Natural killer cell (primary cell): ENCODE data around the gene CARD8. TPM values are rescaled to one million over a fixed set of nuclear protein-coding genes. Genes with fewer than 3 reads are reported as not detected.
A peak's percentile ranks its signal among the peaks of the same experiment; 100 is the strongest.
"Not testable (repeated sequence)": the region's sequence is repeated elsewhere in the genome, so short reads cannot be mapped to it uniquely, and the experiment has no call there.

Experiments
- ATAC-seq, 3 donors: fragments of 150-1000 bp in 2 of 3; fragments of 200-7000 bp in 1 of 3; cut with Tn5 transposase; 1 replicate in 1 of 3; 2 replicates in 2 of 3; pipeline ENCODE4 v1.10.0; 2021; ENCODE audit warnings: mild to moderate bottlenecking in 2 of 3, moderate library complexity in 2 of 3
- DNase-seq, 2 donors: peaks; one replicate each; pipeline versions ENCODE4 v3.0.0 to v3.0.0-alpha.2; 2013 to 2021; ENCODE audit warnings: mixed read lengths in 1 of 2
- H3K27ac ChIP-seq: one replicate; pipeline ENCODE4 v1.5.1; 2013; ENCODE audit warnings: mild to moderate bottlenecking, low read length
- H3K27me3 ChIP-seq: one replicate; pipeline ENCODE4 v1.6.1; 2013; ENCODE audit warnings: low read length; ENCODE audit not compliant: control insufficient read depth, insufficient read depth
- H3K36me3 ChIP-seq: one replicate; pipeline ENCODE4 v1.6.1; 2013; ENCODE audit warnings: low read length; ENCODE audit not compliant: control insufficient read depth, insufficient read depth
- H3K4me1 ChIP-seq: one replicate; pipeline ENCODE4 v1.6.1; 2013; ENCODE audit warnings: low read length; ENCODE audit not compliant: control insufficient read depth, insufficient read depth
- H3K4me3 ChIP-seq: one replicate; pipeline ENCODE4 v1.5.1; 2013; ENCODE audit warnings: low read length
- H3K9me3 ChIP-seq: one replicate; pipeline ENCODE4 v1.6.1; 2013; ENCODE audit warnings: low read length; ENCODE audit not compliant: control insufficient read depth, insufficient read depth
- H3K27ac Mint-ChIP-seq, 2 donors: one replicate each; pipeline ENCODE4 v1.8.0; 2022; ENCODE audit warnings: mild to moderate bottlenecking in 2 of 2, mixed read lengths in 2 of 2, moderate library complexity in 1 of 2
- H3K27me3 Mint-ChIP-seq, 2 donors: one replicate each; pipeline ENCODE4 v1.8.0; 2022; ENCODE audit warnings: low read depth in 2 of 2, mixed read lengths in 2 of 2
- H3K36me3 Mint-ChIP-seq: one replicate; pipeline ENCODE4 v1.8.0; 2022; ENCODE audit warnings: mixed read lengths
- H3K4me1 Mint-ChIP-seq, 2 donors: one replicate each; pipeline ENCODE4 v1.8.0; 2022; ENCODE audit warnings: mixed read lengths in 2 of 2
- H3K4me3 Mint-ChIP-seq: one replicate; pipeline ENCODE4 v1.8.0; 2022; ENCODE audit warnings: mild to moderate bottlenecking, moderate library complexity, mixed read lengths
- H3K9me3 Mint-ChIP-seq, 2 donors: one replicate each; pipeline ENCODE4 v1.8.0; 2022; ENCODE audit warnings: mixed read lengths in 2 of 2
- CTCF ChIP-seq: fragments of 200-600 bp; IDR thresholded peaks from one replicate; pipeline ENCODE4 v1.8.0; 2022; ENCODE audit warnings: antibody characterized with exemption
- WGBS: methylation state at CpG from one replicate; pipeline ENCODE4 v1.1.7; 2013; ENCODE audit warnings: missing lambda C conversion rate; ENCODE audit not compliant: insufficient coverage; 5-methylcytosine and 5-hydroxymethylcytosine counted together
- intact Hi-C: fragments of 100-400 bp; cut with micrococcal nuclease; formaldehyde crosslinking; loops from one replicate; pipeline ENCODE4 v1.14.2; 2022
- total RNA-seq, 4 donors: library from RNA; stranded (reverse); fragments of 120-200 nt in 1 of 4; gene quantifications; one replicate each; pipeline versions ENCODE4 v1.2.3 to v1.2.4, GENCODE V29; 2013 to 2022

Gene CARD8
- total RNA-seq, 3 donors from 2014 or later (not counting 1 experiment from before 2014, with no cell fraction given) = 147 to 216 (median 154) TPM

DNA sequence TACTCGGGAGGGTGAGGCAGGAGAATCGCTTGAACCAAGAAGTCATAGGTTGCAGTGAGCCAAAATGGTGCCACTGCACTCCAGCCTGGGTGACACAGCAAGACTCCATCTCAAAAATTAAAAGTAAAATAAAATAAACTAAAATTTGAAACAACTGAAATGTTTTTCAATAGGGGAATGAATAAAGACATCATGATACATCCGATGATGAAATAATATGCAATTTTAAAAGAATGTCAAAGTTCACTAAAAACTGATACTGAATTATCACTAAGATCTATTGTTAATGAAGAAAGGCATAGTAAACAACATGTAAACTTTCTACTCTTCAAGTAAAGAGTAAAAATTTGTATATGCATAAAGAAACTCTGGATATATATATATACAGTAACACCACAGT is 8.5 kb downstream of the CARD8 start:
- Histone ChIP-seq H3K27me3 (no peaks in the 10 kb centered on the region), H3K4me1 (peaks cover 44% of the 10 kb centered on the region), H3K9me3 (no peaks in the 10 kb centered on the region), H3K4me3 (no peak overlapping the region), H3K27ac (no peak overlapping the region), H3K36me3 (peaks cover 20% of the 10 kb centered on the region)
- H3K9me3 Mint-ChIP-seq = no peaks in the 10 kb centered on the region
- H3K4me3 Mint-ChIP-seq = no peak overlapping the region
- no peak for ATAC-seq
- H3K27me3 Mint-ChIP-seq = no peaks in the 10 kb centered on the region
- DNase-seq = no peak
- intact Hi-C loops = no loop called here
- peak overlapping the region; percentile 51 to 58 for H3K27ac Mint-ChIP-seq
- TF ChIP-seq CTCF = no peak
- H3K36me3 Mint-ChIP-seq = peaks cover 6% of the 10 kb centered on the region
- WGBS = 100% methylated on average over 2 of the region's 3 CpGs
- H3K4me1 Mint-ChIP-seq = peaks cover 48 to 56% of the 10 kb centered on the region in 2 donors

DNA sequence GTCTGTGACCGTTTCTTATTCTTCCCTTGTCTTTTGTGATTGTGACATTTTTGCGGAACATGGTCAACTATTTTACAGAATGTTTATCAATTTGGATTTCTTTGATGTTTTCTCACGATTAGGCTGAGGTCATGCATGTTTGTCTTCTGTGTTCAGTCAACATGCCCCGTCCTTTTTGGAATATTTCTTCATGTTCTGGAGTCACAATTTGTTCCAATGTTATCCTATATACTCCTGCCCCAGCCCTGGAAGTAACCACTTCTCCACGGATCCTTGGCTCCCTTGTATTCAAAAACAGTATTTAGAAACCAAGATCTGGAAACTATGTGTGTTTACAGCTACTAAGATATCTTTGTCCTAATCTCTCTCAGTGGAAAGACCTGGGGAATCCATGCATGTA is 9.6 kb downstream of the CARD8 start:
- 92% methylated on average over 5 of the region's 5 CpGs for WGBS
- Mint-ChIP-seq H3K27me3 (no peaks in the 10 kb centered on the region), H3K4me1 (peaks cover 42 to 54% of the 10 kb centered on the region in 2 donors), H3K9me3 (no peaks in the 10 kb centered on the region), H3K4me3 (peak overlapping the region; percentile 38), H3K27ac (peak overlapping the region; percentile 47 to 58), H3K36me3 (peaks cover 17% of the 10 kb centered on the region)
- intact Hi-C loops = no loop called here
- DNase-seq = no peak
- Histone ChIP-seq H3K9me3 (no peaks in the 10 kb centered on the region), H3K27ac (no peak overlapping the region), H3K4me1 (peaks cover 42% of the 10 kb centered on the region), H3K36me3 (peaks cover 30% of the 10 kb centered on the region), H3K27me3 (no peaks in the 10 kb centered on the region), H3K4me3 (no peak overlapping the region)
- TF ChIP-seq CTCF = no peak
- ATAC-seq = no peak

- Histone ChIP-seq H3K27me3 (no peaks in the 10 kb centered on the region), H3K4me1 (peaks cover 27% of the 10 kb centered on the region), H3K27ac (peak overlapping the region; percentile 72), H3K9me3 (no peaks in the 10 kb centered on the region), H3K36me3 (peaks cover 46% of the 10 kb centered on the region), H3K4me3 (peak overlapping the region; percentile 13)
- Mint-ChIP-seq H3K4me1 (peaks cover 35 to 43% of the 10 kb centered on the region in 2 donors), H3K9me3 (no peaks in the 10 kb centered on the region), H3K4me3 (peak overlapping the region; percentile 73), H3K27ac (peak overlapping the region; percentile 86 to 91), H3K36me3 (peaks cover 30% of the 10 kb centered on the region), H3K27me3 (no peaks in the 10 kb centered on the region)
- intact Hi-C loops = no loop called here
- DNase-seq (peak; percentile 16 to 75), ATAC-seq (peak; percentile 87 to 94 (median 91))
- WGBS = 13% methylated on average over 4 of the region's 5 CpGs
- no peak for TF ChIP-seq CTCF
Measured at GRCh38 chr19:48244281-48244680, 11.4 kb downstream of the CARD8 start.

DNA sequence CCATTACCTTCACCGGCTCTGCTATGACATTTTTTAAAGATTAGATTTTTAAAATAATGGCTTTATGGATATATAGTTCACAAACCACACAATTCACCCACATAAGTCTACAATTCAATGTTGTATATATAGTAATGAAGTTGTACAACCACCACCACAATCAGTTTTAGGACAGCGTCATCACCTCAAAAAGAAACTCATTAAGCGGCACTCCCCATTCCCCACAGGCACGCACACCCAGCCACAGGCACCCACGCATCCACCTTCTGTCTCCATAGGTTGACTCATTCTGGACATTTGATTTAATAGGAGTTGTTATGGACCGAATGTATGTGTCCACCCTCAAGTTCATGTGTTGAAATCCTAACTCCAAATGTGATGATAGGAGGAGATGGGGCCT is 13.9 kb downstream of the CARD8 start:
- Mint-ChIP-seq H3K27ac (peak overlapping the region; percentile 65 to 68), H3K36me3 (peaks cover 30% of the 10 kb centered on the region), H3K4me1 (peaks cover 29 to 34% of the 10 kb centered on the region in 2 donors)
- H3K9me3 Mint-ChIP-seq, H3K4me3 ChIP-seq, ATAC-seq, H3K4me3 Mint-ChIP-seq, DNase-seq, intact Hi-C loops, H3K27ac ChIP-seq, H3K27me3 Mint-ChIP-seq, H3K9me3 ChIP-seq, H3K27me3 ChIP-seq: not testable (repeated sequence)
- WGBS = 91% methylated on average over 4 of the region's 6 CpGs
- H3K4me1 ChIP-seq = peaks cover 13% of the 10 kb centered on the region
- H3K36me3 ChIP-seq = peaks cover 59% of the 10 kb centered on the region
